Measurements from ENCODE around the gene ZNF563.

Gene ZNF563

GRCh38 chr19:12294249-12295158 lies 38.9 kb downstream of the ZNF563 start, which contains the start of gene ZNF44:
ZNF44 (minus strand) TSS chr19:12294883; CDS start chr19:12294694, 189 bp downstream.
- peak; percentile 99 for DNase-seq

- DNase-seq = peak; percentile 69
Measured at GRCh38 chr19:12293777-12294248, 39.6 kb downstream of the ZNF563 start.

- no peak for DNase-seq
Measured at GRCh38 chr19:12289790-12290065, 43.7 kb downstream of the ZNF563 start.

GRCh38 chr19:12287958-12288500 lies 45.4 kb downstream of the ZNF563 start:
- DNase-seq = no peak

- no peak for DNase-seq
Measured at GRCh38 chr19:12284631-12285030, 48.8 kb downstream of the ZNF563 start.

GRCh38 chr19:12284226-12284625 lies 49.2 kb downstream of the ZNF563 start:
- no peak for DNase-seq

GRCh38 chr19:12278713-12279112 lies 54.7 kb downstream of the ZNF563 start:
- DNase-seq = no peak

- no peak for DNase-seq
Measured at GRCh38 chr19:12272980-12273901, 60.2 kb downstream of the ZNF563 start.

GRCh38 chr19:12272386-12272785 lies 61.0 kb downstream of the ZNF563 start:
- DNase-seq = no peak

- DNase-seq = no peak
Measured at GRCh38 chr19:12270854-12271253, 62.6 kb downstream of the ZNF563 start.

All from femur (tissue), 1 donor.